ENCODE measurements around the gene TMEM141.
"Not testable (repeated sequence)": the region's sequence is repeated elsewhere in the genome, so short reads cannot be mapped to it uniquely, and the experiment has no call there.

TMEM141 gene

DNA sequence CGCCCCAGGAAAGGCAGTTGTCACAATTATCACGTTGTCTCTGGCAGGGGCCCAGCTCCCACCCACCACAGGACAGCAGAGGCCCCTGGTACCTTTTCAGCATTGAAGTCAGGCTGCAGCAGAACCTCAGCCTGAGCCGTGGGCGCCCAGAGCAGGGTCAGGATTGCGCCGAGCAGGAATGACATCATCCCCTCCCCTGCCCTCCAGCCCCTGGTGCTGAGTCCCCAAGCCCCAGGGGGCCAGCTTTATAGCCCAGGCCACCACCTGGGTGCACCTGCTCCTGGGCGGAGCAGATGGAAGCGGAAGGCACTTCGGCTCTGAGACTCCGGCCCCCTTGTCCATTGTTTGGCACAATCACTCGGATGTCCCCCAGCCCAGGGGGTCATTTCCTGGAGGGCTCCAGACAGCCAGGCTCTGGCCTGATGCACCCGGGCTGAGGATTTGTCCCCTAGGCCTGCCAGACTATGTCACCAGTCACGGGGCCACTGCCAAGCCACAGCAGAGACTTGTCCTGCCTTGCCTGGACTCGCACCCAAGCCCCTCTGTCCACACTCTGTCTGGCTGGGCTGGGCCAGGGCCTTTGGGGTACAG, 26.7 kb upstream of the TMEM141 start, which contains the start of gene LCN15:
Gene LCN15 (minus strand): TSS at position 218 of the 591 bp plus-strand sequence. CDS start 30 bp downstream, at position 188.
- peak; percentile 6 for DNase-seq (ENCODE audit: low spot score)
- in situ Hi-C loops (cut with MboI; ENCODE audit: low pct_unique_long_range_greater_than_20kb, low sequenced_read_pairs, unreplicated experiment): no loop called here
- TF ChIP-seq, protein P1, sequence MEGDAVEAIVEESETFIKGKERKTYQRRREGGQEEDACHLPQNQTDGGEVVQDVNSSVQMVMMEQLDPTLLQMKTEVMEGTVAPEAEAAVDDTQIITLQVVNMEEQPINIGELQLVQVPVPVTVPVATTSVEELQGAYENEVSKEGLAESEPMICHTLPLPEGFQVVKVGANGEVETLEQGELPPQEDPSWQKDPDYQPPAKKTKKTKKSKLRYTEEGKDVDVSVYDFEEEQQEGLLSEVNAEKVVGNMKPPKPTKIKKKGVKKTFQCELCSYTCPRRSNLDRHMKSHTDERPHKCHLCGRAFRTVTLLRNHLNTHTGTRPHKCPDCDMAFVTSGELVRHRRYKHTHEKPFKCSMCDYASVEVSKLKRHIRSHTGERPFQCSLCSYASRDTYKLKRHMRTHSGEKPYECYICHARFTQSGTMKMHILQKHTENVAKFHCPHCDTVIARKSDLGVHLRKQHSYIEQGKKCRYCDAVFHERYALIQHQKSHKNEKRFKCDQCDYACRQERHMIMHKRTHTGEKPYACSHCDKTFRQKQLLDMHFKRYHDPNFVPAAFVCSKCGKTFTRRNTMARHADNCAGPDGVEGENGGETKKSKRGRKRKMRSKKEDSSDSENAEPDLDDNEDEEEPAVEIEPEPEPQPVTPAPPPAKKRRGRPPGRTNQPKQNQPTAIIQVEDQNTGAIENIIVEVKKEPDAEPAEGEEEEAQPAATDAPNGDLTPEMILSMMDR (IDR thresholded peaks at IDR 0.05; ENCODE audit: extremely low read depth, insufficient read depth, missing control alignments): no peak

GRCh38 chr9:136765041-136765440, 26.1 kb upstream of the TMEM141 start:
- peak; percentile 7 for DNase-seq (ENCODE audit: low spot score)
- TF ChIP-seq, protein P1 (IDR thresholded peaks at IDR 0.05; ENCODE audit: extremely low read depth, insufficient read depth, missing control alignments): no peak
- in situ Hi-C loops (cut with MboI; ENCODE audit: low pct_unique_long_range_greater_than_20kb, low sequenced_read_pairs, unreplicated experiment): no loop called here

DNA sequence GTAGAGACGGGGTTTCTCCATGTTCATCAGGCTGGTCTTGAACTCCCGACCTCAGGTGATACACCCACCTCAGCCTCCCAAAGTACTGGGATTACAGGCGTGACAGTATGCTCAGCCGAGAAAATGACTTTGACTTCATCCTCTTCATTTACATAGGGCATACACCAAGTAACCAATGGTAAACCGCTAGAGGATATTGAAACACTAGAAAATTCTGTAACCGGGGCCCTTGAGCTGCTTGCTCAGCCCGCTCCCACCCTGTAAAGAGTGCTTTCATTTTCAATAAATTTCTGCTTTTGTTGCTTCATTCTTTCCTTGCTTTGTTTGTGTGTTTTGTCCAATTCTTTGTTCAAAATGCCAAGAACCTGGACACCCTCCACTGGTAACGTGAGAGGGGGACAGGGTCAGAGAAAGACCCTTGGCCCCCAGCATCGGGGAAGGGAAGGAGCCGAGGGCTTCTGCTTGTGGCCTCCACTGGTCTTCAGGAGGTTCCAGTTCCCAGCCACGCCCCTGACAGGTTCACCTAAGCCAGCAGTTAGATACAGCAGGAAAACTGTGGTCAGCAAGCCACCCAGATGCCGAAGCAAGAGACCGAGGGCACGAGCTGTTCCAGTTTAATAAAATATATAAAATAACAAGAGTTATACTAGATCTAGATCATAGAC, 25.3 kb upstream of the TMEM141 start:
- in situ Hi-C loops (cut with MboI; ENCODE audit: low pct_unique_long_range_greater_than_20kb, low sequenced_read_pairs, unreplicated experiment): not testable (repeated sequence)
- peak; percentile 71 for DNase-seq (ENCODE audit: low spot score)

DNA sequence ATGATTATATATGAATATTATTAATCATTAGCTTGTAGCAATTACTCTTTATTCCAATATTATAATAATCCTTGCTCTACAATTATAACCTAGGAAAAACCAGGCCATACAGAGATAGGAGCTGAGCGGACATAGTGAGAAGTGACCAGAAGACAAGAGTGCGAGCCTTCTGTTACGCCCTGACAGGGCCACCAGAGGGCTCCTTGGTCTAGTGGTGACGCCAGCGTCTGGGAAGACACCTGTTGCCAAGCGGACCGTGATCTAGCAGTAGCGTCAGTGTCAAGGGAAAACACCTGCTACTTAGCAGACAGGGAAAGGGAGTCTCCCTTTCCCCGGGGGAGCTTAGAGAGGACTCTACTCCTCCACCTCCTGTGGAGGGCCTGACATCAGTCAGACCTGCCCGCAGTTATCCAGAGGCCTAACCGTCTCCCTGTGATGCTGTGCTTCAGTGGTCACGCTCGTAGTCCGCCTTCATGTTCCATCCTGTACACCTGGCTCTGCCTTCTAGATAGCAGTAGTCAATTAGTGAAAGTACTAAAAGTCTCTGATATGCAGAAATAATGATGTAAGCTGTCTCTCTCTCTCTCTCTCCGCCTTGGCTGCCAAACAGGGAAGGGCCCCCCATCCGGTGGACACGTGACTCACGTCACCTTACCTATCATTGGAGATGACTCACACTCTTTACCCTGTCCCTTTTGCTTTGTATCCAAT, 24.6 kb upstream of the TMEM141 start:
- DNase-seq (ENCODE audit: low spot score); in situ Hi-C loops (cut with MboI; ENCODE audit: low pct_unique_long_range_greater_than_20kb, low sequenced_read_pairs, unreplicated experiment): not testable (repeated sequence)
- TF ChIP-seq, protein P1 (IDR thresholded peaks at IDR 0.05; ENCODE audit: extremely low read depth, insufficient read depth, missing control alignments): peak; percentile 60

GRCh38 chr9:136769710-136770191, 21.4 kb upstream of the TMEM141 start:
- DNase-seq (ENCODE audit: low spot score): peak; percentile 26
- in situ Hi-C loops (cut with MboI; ENCODE audit: low pct_unique_long_range_greater_than_20kb, low sequenced_read_pairs, unreplicated experiment): loop anchor here (10.0 kb wide), 1 partner anchor 265 kb away; the partner anchor contains the start of gene FUT7
- TF ChIP-seq, protein P1 (IDR thresholded peaks at IDR 0.05; ENCODE audit: extremely low read depth, insufficient read depth, missing control alignments): peak; percentile 78

DNA sequence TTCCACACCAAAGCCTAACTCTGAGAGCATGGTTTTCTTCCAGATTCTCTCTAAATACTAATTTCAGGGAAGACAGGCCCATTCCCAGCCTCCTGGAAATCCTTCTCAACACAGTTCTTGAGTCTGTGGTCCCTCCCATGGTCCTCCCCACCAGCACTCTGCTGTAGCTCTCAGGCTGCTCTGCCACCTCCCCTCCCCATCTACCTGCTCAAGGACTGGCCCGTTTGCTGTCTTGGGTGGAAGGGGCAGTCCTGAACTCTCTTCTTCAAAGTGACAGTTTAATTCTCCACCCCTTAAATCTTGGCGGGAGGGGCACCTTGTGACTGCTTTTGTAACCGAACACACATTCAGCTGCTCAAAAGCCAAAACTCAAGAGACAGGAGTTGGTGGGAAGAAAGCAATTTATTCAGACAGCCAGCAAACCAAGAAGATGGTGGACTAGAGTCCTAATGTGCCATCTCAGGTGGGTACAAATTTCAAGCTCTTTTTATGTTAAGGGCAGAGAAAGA, 19.2 kb upstream of the TMEM141 start:
- in situ Hi-C loops (cut with MboI; ENCODE audit: low pct_unique_long_range_greater_than_20kb, low sequenced_read_pairs, unreplicated experiment): loop anchor here (10.0 kb wide), 1 partner anchor 263 kb away; the partner anchor contains the start of gene FUT7
- DNase-seq (ENCODE audit: low spot score): peak; percentile 7
- TF ChIP-seq, protein P1 (IDR thresholded peaks at IDR 0.05; ENCODE audit: extremely low read depth, insufficient read depth, missing control alignments): no peak
